Activated CD8-positive, alpha-beta memory T cell treated with anti-CD3 and anti-CD28 coated beads for 1 hour (primary cell): ENCODE data around the gene SMAP1.

ENCODE experiments used
- DNase-seq, 2 donors: peaks; one replicate each; pipeline ENCODE4 v3.0.0-alpha.2; 2020; ENCODE audit warnings: low read depth in 1 of 2; ENCODE audit errors: extremely low read depth in 1 of 2

Gene SMAP1

DNA sequence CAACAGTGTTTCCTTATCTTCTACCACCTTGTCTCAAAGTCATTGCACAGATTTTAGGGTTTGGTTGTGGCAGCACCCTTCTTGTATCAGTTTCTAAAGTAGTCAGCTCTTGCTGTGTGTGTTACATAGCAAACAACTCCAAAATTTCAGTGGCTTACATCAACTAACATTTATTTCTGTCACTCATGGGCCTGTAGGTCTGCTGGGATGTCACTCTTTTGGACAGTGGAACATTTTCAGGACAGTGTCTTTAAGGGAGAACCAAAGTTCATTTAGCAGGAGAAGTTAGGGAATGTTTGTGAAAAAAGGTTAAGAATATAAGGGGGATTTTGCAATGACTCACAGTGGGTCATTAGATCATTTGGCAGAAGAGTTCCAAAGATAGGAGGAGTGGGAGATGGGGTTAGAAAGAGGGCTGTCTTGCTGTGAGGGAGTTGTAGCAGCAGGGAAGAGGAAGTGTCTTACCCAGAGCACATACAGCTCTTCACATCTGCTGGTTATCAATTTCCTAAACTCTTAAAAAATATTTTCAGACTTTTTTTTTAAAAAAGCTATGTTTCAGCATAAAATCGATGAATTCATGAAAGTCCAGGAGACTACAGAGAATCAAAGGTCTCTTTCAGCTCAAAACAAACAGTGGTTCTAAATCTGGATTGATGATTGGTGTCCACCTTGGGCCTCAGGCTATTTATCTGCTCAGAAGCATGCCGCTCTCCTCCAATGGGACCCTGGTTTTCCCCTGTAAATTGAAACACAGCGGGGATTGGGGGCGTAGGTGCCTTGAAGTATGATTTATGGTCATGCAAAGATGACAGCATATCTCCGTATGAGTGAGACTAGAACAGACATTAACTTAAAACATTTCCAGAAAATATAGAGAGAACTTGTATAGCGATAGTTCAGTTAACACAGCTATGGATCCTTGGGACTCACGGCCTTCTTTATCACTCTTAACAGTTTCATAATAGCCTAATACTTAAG lies 171.9 kb downstream of the SMAP1 start:
- no peak for DNase-seq

- DNase-seq: no peak
Measured at GRCh38 chr6:70841112-70841511, 173.4 kb downstream of the SMAP1 start.

DNA sequence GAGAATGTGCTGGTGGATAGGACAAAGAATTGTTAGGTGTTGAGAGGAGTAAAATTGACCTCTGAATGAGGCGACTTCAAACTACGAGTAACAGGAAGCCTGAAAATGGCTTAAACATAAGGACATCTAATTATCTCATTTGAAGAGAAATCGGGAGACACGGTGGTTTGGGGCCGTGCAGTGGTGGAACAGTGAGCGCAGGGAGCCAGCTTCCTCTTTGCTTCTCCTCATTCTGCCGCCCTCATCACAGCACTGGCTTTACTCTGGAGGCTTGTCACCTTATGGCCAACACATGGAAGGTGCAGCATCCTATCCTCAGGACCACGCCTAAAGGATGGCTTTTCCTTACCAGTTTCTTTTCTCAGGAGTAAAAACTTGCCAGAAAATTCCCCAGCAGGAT lies 174.9 kb downstream of the SMAP1 start:
- no peak for DNase-seq

GRCh38 chr6:70843328-70843918 lies 175.7 kb downstream of the SMAP1 start:
- DNase-seq: no peak

- DNase-seq: no peak
Measured at GRCh38 chr6:70844301-70844700, 176.6 kb downstream of the SMAP1 start.

DNA sequence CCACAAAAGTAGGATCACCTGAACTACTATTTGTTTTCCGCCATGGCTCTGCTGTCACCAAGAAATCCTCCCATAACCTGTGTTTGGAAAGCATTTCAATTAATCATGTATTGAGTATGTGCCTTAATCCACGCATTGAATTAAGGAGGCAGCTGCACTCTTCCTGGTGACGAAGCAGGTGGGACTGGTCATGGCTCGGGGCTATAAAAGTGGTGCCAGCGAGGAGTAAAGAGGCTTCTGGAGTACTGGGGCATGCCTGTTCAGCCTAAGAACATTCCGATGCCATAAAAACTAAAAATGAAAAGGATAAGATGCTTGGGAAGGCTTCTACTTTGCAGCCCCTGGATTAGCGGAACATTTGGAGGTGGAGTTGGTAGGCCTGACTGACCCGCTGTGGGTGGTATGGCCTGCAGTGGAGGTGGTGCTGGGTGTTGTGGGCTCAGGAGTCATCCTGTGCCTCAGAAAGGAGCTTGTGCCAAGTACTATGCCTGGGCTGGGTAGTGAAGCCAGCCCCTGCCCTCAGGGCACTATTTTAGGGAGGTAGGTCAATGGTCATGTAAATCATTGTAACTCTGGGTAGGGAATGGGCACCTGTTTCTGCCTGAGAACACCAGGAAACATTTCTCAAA lies 178.6 kb downstream of the SMAP1 start:
- no peak for DNase-seq

DNA sequence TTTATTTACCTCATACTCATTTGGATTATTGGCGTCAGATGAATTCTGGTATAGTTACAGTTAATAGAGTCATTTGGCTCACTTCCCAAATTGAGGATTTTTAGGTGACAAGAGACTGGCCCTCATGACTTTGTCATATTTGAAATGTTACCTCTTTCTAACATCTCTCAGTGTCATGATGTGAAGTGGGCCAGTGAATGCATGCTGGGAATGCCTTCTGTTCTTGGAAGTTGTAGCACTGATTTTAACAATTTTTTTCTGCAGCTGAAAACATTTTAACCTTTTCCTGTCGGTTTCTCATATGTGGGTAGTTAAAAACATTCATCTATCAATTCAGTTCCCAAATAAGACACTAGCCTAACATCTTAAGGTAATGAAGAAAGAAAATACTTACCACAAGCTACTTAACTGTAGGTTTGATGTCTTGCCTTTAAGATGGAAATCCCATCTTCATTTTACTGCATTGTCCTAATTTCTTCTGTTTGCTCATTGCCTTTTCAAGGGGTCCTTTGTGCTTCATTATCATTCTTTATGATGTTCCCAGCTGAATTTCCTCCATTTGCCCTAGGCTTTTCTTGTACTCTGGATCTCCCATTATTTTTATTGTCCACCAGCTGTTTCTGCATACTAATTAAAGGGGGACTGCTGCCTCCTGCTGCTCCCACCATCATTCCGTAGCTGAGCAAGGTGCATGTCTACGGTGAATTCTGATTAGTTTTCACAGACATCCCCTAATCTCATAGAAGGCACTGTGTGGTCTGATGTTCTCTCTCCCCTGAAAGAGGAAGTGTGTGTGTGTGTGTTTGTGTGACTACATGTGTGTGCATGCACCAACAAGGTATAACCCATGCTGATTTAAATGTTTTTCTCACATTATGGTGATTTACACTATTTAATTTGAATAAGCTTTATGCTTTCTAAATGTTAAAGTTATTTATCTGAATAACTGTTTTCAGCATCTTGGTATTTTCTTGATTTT lies 179.7 kb downstream of the SMAP1 start:
- no peak for DNase-seq

- no peak for DNase-seq
Measured at GRCh38 chr6:70849348-70850069, 181.8 kb downstream of the SMAP1 start.

DNA sequence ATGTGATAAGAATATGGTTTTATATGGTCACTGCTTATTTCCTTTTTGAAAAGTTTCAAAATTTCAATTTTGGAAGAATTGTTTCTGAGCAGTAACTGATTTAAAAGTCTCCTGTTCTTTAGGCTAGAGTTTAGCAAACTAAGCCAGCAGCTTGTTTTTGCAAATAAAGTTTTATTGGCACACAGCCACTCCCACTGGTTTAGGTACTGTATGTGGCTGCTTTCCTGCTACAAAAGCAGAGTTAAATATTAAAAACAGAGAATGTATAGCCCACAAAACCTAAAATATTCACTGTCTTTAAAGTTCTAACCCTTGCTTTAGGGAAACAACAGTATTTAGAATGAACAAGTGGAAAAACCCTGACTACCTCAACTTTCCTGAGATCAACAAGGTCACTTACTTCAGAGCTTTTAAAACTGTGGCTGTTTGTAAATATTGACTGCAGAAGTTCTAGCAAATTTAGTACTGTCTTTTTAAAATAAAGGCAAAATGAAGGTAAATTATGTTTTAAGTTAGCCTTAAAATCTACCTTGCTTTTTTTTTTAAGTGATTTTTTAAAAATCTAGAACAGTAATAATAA lies 185.1 kb downstream of the SMAP1 start:
- DNase-seq: no peak

GRCh38 chr6:70857387-70858077 lies 189.8 kb downstream of the SMAP1 start:
- no peak for DNase-seq

GRCh38 chr6:70860045-70860444 lies 192.4 kb downstream of the SMAP1 start:
- DNase-seq: no peak

GRCh38 chr6:70860920-70861319 lies 193.2 kb downstream of the SMAP1 start:
- DNase-seq: no peak

DNA sequence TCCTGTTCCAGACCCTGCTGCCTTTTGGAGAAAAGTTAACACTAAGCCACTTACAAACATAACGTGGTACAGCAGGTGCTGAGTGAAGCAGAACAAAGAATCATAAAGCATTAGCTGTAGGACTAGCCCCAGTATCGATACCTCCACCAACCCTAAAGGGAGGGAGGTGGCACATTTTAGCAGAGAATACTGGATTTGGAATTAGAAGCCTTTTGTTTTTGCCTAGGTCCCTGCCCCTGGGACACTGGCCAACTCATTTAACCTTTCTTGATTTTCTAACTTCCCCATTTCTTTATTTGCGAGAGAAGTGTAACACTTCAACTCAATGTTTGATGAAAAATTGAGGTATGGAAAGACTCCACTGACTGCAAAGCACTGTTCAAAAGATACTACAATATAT lies 195.7 kb downstream of the SMAP1 start:
- DNase-seq: no peak

GRCh38 chr6:70864401-70864800 lies 196.7 kb downstream of the SMAP1 start:
- no peak for DNase-seq

DNA sequence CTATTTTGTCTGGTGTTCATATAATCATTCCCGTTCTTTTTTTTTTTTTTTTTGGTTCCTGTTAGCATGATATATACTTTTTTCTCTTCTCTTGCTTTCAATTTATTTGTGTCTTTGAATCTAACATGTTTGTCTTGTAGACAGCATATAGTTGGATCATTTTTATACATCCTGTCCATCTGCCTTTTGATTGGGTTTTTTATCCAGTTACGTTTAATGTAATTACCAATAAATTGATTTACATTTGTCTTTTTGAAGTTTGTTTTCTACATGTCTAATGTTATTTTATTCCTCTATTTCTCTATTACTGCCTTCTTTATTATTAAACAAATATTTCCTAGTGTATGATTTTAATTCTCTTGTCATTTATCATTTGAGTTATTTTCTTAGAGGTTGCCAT lies 204.8 kb downstream of the SMAP1 start:
- DNase-seq: no peak

DNA sequence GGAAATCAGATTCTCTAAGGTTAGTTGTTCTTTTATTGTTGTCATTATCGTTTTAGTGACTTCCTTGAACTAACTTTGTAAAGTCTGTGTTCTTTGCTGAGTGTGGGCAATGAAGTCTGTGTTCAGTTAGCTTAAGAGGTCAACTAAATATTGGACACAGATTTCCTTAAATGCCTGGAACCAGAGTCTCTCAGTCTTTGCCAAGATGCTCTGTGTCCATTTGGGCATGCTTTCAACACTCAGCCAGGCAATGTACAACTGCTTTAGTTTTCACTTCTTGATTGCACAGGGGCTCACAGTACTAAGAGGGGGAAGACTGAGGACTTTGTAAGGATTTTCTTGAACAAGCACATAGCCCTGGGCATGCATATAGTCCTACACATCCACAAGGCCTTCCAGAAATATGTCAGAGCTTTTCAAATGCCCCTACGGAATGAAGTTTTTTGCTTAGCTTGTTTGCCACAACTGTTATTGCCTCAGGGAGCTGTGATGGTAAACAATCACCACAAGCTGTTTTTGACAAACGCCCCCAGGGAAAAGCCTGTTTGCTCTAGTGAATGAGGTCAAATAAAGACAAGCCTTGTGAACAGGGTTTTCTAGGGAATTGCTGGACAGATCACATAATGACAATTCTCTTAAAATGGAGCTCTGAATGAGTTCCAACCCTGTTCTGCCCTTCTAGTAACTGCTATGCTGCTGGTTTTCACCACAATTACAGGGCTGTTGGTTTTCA lies 206.7 kb downstream of the SMAP1 start:
- DNase-seq: no peak

DNA sequence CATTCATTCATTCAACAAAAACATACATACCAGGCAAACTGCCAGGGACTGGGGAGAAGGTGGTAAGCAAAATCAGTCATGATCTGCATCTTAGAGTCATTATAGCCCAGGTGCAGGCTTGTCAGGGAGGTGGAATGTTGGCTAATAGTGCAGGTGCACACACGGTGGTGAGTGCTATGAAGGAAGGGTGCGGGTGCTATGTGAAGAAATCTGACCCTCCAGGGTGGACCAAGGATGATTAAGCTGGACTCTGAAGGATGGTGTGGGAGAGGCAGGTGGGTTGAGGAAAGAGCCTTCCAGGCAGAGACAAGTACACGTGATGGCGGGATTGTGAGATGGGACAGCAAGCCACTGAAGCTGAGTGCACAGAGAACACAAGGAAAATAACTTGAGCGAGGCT lies 211.8 kb downstream of the SMAP1 start:
- no peak for DNase-seq
